Activated CD8-positive, alpha-beta memory T cell treated with anti-CD3 and anti-CD28 coated beads for 24 hours (primary cell): Measurements from ENCODE around the gene ZBED6.

Experiments
- DNase-seq: peaks from one replicate; pipeline ENCODE4 v3.0.0-alpha.2; 2020

The ZBED6 gene

GRCh38 chr1:203843435-203843834, 48.0 kb downstream of the ZBED6 start:
- DNase-seq = no peak
